HG03066 (cell line): ENCODE data around the gene CEMIP.
"Not testable (repeated sequence)": the region's sequence is repeated elsewhere in the genome, so short reads cannot be mapped to it uniquely, and the experiment has no call there.

Experiments used
- ATAC-seq: cut with Tn5 transposase; IDR thresholded peaks from one replicate; pipeline ENCODE4 v1.9.1; 2021; ENCODE audit warnings: low read depth; ENCODE audit not compliant: unreplicated experiment

Gene CEMIP

DNA sequence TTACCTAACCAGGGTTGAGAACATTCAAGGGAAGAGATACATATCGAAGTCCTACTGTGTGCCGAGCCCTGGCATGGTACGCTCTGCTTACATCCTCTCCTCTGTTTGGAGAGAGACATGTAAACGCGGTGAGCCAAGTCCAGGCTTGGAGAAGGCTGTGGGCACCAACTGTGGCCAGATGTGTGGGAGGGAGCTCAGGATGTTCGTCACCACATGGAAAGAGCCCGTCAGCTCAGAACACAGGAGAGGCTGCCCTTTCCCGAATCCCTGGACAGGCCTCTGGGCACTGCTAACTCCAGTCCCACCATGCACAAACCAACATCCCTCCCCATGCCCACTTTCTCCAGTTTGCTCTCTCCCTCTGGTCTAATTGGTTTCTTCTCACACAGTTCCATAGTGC, 167.4 kb downstream of the CEMIP start:
- no peak for ATAC-seq

DNA sequence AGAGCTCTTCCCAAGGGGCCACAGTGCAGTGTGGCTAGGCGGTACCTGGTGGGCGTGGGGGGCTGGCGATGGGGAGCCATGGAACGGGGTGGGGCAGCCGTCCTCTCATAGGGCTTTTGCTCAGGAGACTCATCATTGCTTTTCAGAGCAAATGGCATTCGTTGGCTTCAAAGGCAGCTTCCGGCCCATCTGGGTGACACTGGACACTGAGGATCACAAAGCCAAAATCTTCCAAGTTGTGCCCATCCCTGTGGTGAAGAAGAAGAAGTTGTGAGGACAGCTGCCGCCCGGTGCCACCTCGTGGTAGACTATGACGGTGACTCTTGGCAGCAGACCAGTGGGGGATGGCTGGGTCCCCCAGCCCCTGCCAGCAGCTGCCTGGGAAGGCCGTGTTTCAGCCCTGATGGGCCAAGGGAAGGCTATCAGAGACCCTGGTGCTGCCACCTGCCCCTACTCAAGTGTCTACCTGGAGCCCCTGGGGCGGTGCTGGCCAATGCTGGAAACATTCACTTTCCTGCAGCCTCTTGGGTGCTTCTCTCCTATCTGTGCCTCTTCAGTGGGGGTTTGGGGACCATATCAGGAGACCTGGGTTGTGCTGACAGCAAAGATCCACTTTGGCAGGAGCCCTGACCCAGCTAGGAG, 169.6 kb downstream of the CEMIP start:
- no peak for ATAC-seq

DNA sequence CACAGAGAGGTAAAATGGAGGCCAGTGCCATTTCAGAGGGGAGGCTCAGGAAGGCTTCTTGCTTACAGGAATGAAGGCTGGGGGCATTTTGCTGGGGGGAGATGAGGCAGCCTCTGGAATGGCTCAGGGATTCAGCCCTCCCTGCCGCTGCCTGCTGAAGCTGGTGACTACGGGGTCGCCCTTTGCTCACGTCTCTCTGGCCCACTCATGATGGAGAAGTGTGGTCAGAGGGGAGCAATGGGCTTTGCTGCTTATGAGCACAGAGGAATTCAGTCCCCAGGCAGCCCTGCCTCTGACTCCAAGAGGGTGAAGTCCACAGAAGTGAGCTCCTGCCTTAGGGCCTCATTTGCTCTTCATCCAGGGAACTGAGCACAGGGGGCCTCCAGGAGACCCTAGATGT, 170.6 kb downstream of the CEMIP start:
- ATAC-seq = no peak

DNA sequence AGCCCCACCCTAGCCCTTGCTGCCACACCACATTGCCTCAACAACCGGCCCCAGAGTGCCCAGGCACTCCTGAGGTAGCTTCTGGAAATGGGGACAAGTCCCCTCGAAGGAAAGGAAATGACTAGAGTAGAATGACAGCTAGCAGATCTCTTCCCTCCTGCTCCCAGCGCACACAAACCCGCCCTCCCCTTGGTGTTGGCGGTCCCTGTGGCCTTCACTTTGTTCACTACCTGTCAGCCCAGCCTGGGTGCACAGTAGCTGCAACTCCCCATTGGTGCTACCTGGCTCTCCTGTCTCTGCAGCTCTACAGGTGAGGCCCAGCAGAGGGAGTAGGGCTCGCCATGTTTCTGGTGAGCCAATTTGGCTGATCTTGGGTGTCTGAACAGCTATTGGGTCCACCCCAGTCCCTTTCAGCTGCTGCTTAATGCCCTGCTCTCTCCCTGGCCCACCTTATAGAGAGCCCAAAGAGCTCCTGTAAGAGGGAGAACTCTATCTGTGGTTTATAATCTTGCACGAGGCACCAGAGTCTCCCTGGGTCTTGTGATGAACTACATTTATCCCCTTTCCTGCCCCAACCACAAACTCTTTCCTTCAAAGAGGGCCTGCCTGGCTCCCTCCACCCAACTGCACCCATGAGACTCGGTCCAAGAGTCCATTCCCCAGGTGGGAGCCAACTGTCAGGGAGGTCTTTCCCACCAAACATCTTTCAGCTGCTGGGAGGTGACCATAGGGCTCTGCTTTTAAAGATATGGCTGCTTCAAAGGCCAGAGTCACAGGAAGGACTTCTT, 171.3 kb downstream of the CEMIP start:
- ATAC-seq = no peak

DNA sequence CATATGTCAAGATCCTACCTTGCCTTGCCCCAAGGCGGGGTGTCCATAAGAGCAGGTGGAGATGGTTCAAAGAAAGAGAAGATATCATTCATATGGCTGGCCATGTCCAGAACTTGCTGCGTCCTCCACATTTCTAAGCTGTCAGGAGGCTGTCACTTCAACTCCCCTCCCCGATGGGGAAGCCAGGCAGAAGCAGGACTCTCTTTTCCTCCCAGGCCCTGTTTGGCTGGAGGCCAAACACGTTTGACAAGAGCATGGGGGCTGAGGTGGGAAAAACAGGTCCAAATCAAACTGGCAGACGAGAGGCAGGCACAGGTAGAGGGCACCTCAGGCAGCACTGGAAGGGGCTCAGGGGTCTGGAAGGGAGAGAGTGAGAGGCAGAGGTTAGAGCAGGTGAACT, 172.8 kb downstream of the CEMIP start:
- no peak for ATAC-seq

DNA sequence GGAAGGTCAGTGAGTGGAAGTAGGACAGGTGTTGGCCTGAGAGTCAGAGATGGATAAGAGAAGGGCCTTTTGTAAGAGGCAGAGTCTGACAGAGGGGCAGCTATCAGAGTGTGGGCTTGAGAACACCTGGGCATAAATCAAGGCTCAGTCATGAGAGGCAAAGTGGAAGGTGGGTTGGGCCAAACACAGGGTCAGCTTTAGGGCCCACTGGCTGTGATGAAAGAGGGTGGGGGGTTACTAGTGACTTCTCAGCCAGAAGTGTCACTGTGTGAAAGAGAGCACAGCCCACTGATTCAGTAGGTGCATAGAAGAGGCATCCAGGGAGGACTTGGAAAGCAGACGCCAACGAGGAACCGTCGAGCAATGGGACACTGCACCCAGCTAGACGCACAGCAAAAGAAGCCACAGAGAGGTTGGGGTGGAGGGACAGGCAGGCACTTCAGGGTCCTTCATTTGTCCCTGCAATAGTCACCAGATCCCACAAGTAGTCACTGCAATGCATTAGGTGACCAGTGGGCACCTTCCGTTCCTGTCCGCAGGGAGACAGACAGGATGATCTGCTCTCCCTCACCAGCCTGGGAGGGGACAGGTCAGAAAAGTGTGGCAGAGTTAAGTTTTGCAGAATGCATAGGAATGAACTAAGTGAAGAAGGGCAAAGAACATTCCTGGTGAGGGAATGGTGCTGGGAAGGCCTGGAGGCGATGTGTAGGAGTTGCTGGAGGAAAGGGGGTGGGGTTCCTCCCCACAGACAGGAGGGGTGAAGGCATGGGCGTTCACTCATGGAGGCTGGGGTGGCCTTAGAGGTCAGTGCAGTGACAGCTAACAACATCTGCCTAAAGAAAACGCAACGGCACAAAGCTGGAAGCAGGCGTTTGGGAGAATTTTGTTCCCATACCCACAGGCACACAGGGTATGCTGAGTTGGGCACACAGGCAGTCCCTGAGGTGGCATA, 174.1 kb downstream of the CEMIP start:
- no peak for ATAC-seq

DNA sequence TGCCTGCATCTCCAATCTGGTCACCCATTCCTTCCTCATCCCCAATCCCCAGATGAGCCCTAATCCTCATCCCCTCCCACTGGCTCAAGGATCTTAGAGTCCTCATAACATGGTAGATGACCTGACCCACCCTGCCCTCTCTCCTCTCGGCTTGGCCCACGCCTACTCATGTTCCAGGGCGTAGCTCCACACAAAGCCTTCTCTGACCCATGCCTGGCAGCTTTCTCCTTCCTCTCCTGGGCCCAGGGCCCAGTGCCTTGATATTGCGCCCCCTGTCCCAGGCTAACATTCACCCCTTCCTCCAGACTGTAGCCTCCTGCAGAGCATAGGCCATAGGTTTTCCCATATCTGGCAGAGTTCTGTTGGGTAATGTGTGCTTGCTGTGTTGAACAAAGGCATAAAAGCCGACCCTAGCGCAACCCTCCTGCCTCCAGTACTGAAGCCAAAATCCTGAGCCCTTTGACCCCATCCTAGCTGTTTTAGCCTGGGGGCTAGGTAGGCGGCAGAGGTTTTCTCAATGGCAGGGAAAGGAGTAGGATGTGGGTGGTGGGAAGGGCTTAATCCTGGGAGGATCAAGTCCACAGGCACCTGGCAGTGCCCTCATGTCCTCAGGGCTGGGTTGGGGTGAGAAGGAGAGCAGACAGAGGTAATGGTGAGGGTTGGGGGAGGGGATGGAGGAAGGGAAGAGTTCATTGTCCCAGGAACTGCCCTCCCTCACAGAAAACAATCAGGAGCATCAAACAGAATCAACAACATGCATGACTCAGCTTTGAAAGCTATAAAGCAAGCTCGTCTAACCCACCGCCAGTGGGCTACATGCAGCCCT, 175.0 kb downstream of the CEMIP start:
- no peak for ATAC-seq

DNA sequence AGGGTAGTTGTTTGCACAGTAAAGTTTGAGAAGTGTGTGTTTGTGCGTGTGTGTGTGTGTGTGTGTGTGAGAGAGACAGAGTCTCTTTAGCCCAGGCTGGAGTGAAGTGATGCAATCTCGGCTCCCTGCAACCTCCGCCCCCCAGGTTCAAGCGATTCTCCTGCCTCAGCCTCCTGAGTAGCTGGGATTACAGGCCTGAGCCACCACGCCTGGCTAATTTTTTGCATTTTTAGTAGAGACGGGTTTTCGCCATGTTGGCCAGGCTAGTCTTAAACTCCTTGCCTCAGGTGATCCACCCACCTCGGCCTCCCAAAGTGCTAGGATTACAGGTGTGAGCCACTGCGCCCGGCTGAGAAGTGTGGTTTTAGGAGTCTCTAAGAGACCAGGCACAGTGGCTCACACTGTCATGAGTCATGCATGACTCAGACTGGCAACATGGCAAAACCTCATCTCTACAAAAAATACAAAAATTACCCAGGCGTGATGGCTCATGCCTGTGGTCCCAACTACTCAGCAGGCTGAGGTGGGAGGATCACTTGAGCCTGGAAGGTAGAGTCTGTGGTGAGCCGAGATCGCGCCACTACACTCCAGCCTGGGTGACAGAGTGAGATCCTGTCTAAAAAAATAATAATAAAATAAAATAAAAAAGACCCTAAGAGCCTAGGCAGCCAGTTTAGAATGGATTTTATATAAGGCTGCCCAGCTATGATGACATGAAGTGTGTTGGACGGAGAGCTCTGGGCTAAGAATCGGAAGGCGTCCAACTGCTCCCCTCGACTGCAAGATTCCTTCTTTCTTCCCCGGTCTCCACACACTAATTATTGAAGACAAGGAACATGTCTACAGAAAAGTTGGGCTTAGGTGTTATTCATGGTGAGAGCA, 176.6 kb downstream of the CEMIP start:
- ATAC-seq = not testable (repeated sequence)

DNA sequence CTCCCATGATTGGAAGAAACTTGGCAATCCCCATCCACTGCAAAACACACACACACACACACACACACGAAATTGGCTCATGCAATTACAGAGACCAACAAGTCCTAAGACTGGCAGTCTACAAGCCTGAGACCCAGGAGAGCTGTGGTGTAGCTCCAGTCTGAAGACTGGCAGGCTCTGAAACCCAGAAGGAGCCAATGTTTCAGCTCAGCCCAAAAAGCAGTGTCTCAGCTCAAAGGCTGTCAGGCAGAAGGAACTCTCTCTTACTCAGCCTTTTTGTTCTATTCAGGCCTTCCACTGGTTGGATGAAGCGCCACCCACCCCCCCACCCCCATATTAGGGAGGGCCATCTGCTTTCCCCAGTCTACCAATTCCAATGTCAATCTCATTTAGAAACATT, 178.4 kb downstream of the CEMIP start:
- ATAC-seq = no peak

DNA sequence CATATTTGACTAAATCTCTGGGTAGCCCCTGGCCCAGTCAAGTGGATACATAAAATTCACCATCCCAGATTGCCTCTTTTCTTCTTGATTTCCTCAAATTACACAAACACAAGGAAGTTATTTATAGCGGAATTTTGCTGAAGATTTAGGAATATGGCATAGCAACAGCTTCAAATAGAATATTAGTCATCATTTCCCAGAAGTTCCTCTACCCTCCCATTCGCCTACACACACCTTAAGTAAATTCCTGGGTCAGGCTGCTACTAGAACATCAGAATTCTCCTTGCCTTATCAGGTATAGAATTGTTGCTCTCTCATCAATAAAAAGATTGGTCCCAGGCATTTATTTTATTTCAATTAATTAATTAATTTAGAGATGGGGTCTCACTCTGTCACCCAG, 178.8 kb downstream of the CEMIP start:
- ATAC-seq = no peak

DNA sequence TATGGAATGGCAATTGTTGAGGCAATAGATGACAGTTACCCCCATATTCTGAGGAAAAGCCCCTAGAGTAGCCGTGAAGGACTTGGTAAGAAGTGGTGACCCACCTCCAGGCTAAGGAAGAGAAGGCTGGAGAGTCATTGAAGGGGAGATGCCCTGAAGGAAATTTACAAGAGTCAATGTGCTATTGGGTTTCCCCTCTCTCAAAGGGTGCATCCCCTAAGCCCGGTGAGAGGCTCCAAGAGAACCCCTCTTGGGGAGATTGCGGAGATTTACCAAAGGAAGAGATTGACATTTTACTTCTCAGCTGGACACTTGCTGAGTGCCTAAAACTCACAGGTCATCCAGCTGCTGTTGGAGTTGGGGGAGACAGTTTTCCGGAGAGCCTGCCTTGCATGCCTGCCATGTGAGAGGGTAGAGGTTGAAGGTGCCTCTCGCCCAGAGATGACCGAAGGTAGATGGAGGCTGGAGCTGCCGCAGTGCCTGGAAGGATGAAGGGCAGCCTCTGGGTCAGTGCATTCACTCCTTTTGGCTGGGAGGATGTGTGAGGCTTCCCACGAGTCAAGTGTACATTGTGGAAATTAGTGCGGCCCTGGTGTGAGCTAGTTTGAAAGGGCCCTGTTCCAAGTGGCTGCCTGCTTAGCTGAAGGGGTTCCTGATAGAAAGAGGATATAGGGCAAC, 179.8 kb downstream of the CEMIP start:
- ATAC-seq = no peak

DNA sequence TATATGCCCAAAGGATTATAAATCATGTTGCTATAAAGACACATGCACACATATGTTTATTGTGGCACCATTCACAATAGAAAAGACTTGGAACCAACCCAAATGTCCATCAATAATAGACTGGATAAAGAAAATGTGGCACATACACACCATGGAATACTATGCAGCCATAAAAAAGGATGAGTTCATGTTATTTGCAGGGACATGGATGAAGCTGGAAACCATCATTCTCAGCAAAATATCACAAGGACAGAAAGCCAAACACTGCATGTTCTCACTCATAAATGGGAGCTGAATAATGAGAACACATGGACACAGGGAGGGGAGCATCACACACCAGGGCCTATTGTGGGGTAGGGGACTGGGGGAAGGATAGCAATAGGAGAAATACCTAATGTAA, 186.3 kb downstream of the CEMIP start:
- ATAC-seq = not testable (repeated sequence)

DNA sequence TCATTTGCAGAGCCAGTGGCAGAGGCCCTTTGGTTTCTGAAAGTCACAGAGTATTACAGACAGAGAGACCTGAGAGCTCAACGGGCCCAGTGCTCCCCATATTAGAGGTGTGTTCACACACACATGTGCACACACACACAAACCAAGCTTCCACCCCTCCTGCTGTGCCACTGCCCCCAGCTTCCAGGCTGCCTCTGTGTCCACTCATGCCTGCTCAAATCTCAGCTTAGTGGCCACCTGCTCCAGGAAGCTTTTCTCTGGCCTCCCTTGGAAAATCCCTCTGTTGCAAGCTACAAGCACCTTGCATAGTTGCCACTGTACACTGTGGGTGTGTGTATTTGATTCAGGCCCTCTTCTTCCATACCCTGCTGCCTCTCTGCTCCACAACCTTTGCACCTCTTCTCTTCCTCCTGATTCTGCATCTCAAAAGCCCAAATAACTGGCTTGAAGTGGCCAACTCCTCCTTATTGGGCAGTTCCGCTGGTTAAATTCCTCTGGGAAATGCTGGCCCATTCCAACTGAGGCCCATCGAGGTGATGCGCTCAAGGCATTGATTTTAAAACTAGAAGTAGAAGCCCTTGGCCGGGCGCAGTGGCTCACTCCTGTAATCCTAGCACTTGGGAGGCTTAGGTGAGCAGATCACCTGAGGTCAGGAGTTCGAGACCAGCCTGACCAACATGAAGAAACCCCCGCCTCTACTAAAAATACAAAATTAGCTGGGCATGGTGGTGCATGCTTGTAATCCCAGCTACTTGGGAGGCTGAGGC, 187.4 kb downstream of the CEMIP start:
- ATAC-seq = no peak

DNA sequence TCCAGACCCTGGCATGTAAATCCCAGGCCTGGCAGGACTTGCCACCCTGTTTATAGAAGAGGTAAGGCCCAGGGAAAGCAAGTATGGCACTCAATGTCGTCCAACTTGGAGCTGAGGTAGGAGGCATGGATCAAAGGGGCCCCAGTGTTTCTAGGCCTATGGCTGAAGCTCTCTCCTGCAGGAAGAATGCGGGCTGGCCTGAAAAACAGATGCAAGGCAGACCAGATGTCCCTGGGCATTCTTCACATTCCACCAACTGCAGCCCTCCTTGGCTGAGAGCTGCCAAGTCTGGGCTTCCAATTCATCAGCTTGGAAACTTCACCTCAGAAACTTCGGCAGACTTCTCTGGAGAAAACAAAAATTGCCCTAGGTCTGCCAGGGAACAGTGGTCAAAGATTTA, 188.3 kb downstream of the CEMIP start:
- ATAC-seq = no peak

DNA sequence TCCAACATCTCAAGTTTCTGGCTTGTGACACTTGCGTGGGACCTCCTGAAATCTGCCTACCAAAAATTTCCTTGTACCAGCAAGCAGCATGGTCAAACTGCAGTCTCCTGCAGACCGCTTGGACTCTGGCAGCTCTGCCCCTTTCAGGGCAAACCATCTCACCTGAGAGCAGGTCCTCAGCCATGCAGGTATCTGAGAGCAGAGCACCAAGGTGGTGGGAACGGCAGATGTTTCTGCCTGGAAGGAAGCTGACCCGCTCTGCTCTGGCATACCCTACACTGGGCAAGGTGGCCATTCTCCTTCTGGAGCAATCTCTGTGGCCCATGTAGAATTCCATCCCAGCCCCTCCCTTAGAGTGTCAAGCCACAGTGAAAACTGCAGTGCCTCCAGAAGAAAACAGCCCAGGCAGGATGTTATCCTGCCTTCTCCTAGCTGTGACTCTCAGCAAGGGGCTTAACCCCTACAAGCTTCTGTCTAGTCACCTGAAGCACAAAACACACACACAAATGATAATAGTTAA, 188.9 kb downstream of the CEMIP start:
- no peak for ATAC-seq

DNA sequence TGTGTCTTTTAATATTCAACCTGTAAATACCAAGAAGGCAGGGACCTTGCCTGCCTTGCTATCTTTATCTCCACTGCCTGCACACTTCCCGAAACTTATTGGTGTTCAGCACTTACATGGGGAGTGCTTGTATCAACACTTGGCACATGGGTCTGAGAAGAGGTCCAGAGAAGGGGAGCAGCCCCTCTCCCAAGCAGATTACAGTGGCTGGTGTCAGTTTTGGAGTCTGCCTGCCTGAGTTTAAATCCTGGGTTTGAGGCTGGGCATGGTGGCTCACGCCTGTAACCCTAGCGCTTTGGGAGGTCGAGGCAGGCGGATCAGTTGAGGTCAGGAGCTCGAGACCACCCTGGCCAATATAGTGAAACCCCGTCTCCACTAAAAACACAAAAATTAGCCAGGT, 190.1 kb downstream of the CEMIP start:
- no peak for ATAC-seq

DNA sequence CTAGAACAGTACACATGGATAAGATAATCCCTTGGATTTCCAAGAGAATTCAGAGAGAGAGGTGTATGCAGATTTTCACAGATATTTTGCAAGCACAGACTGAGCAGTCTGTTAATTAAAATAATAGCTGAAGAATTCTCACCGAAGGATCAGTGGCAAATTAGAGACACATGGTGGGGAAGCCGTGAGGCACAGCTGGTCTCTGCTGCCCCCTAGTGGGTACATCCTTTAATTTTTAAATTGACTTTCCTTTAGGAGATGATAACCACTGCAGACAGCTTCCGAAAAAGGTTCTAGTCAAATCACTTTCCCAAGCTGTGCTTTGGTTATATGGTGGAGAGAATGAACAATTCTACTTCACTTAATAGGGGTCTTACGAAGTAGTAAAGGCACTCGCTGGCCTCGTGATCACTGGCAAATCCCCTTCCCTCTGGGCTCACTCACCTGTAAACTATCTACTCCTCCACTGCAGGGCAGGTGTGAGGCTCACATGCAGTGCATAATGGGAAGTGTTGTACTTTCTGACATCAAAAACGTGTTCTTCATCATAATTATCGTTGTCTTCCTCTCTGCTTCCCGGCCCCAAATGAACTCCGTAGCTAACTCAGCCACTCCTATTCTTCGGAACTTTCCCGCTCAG, 191.0 kb downstream of the CEMIP start:
- no peak for ATAC-seq
